B cell (primary cell): ENCODE data around the gene MX1.

Experiments
- CTCF ChIP-seq: fragments of 200-600 bp; IDR thresholded peaks from one replicate; pipeline ENCODE4 v1.8.0; 2022; ENCODE audit warnings: antibody characterized with exemption, mild to moderate bottlenecking
- EZH2 ChIP-seq: IDR thresholded peaks from 2 replicates; pipeline ENCODE4 v1.6.1; 2012; ENCODE audit warnings: borderline replicate concordance, low read depth, mild to moderate bottlenecking, moderate library complexity, low read length; ENCODE audit not compliant: insufficient read depth, poor library complexity, severe bottlenecking

- TF ChIP-seq EZH2 (no peak), CTCF (no peak)
Measured at GRCh38 chr21:41458559-41458958, 32.5 kb downstream of the MX1 start.
